Loucy (cell line): ENCODE results near the gene EVC.

Experiments used
- H2AFZ ChIP-seq: fragments of 200-600 bp; sonication (generic); 2 replicates; pipeline ENCODE4 v1.6.0; 2016; ENCODE audit warnings: antibody characterized with exemption, mild to moderate bottlenecking, low read length, moderate library complexity
- H3F3A ChIP-seq: fragments of 200-600 bp; 2 replicates; pipeline ENCODE4 v1.6.0; 2016; ENCODE audit warnings: antibody characterized with exemption, low read depth, mild to moderate bottlenecking
- H3K27me3 ChIP-seq: fragments of 200-600 bp; sonication (generic); 2 replicates; pipeline ENCODE4 v1.6.1; 2014; ENCODE audit warnings: low read length, mild to moderate bottlenecking; ENCODE audit not compliant: insufficient read depth, poor library complexity, severe bottlenecking
- H3K36me3 ChIP-seq: fragments of 200-600 bp; sonication (generic); 2 replicates; pipeline ENCODE4 v1.6.1; 2016; ENCODE audit warnings: low read length; ENCODE audit not compliant: insufficient read depth
- H3K4me1 ChIP-seq: fragments of 200-600 bp; sonication (generic); 2 replicates; pipeline ENCODE4 v1.5.1; 2014; ENCODE audit warnings: low read length, mild to moderate bottlenecking; ENCODE audit not compliant: insufficient read depth, poor library complexity, severe bottlenecking
- H3K4me2 ChIP-seq: fragments of 200-600 bp; sonication (generic); 2 replicates; pipeline ENCODE4 v1.6.0; 2014; ENCODE audit warnings: antibody characterized with exemption, low read length, low read depth, mild to moderate bottlenecking; ENCODE audit not compliant: poor library complexity, severe bottlenecking
- H3K4me3 ChIP-seq: fragments of 200-600 bp; sonication (generic); 2 replicates; pipeline ENCODE4 v1.5.1; 2014; ENCODE audit warnings: low read length, mild to moderate bottlenecking, mixed read lengths; ENCODE audit not compliant: poor library complexity, severe bottlenecking
- H3K79me2 ChIP-seq: fragments of 200-600 bp; sonication (generic); 2 replicates; pipeline ENCODE4 v1.6.1; 2014; ENCODE audit warnings: low read length; ENCODE audit not compliant: insufficient read depth
- H3K9ac ChIP-seq: fragments of 200-600 bp; sonication (generic); 2 replicates; pipeline ENCODE4 v1.6.0; 2014; ENCODE audit warnings: mild to moderate bottlenecking, low read depth, low read length, moderate library complexity; ENCODE audit not compliant: poor library complexity, severe bottlenecking
- H3K9me2 ChIP-seq: fragments of 200-600 bp; sonication (generic); replicated peaks from 2 replicates; pipeline ENCODE4 v1.6.1; 2016; ENCODE audit warnings: low read depth, low read length, mixed read lengths
- H3K9me3 ChIP-seq: fragments of 200-600 bp; sonication (generic); 2 replicates; pipeline ENCODE4 v1.6.1; 2014; ENCODE audit warnings: mild to moderate bottlenecking, antibody characterized with exemption, low read length, low read depth; ENCODE audit not compliant: insufficient read depth
- H4K20me1 ChIP-seq: fragments of 200-600 bp; sonication (generic); 2 replicates; pipeline ENCODE4 v1.6.0; 2014; ENCODE audit warnings: antibody characterized with exemption, low read length, mild to moderate bottlenecking; ENCODE audit not compliant: insufficient read depth, poor library complexity, severe bottlenecking
- CTCF ChIP-seq: fragments of 200-600 bp; sonication (generic); conservative IDR thresholded peaks from 2 replicates; pipeline ENCODE4 v1.5.1; 2014; ENCODE audit warnings: mild to moderate bottlenecking, antibody characterized with exemption, low read length
- EZH2phosphoT487 ChIP-seq: fragments of 200-600 bp; IDR thresholded peaks from 2 replicates; pipeline ENCODE4 v1.6.1; 2018; ENCODE audit warnings: antibody characterized with exemption, mild to moderate bottlenecking, moderate library complexity, borderline replicate concordance

Gene EVC

GRCh38 chr4:5781691-5782090, 70.7 kb downstream of the EVC start:
- Histone ChIP-seq H3K36me3 (no peaks in the 10 kb centered on the region), H4K20me1 (no peaks in the 10 kb centered on the region), H3K9me2 (no peaks in the 10 kb centered on the region), H3K4me3 (no peak overlapping the region), H3K9me3 (peaks cover 4% of the 10 kb centered on the region; the same call in 1 of the 2 replicates), H3K4me1 (no peaks in the 10 kb centered on the region), H3K9ac (no peak overlapping the region), H2AFZ (no peak overlapping the region), H3K79me2 (no peaks in the 10 kb centered on the region), H3F3A (no peaks in the 10 kb centered on the region), H3K27me3 (no peaks in the 10 kb centered on the region), H3K4me2 (no peak overlapping the region)
- TF ChIP-seq EZH2phosphoT487 (no peak), CTCF (no peak)

GRCh38 chr4:5782829-5783476, 72.0 kb downstream of the EVC start:
- Histone ChIP-seq H3K36me3 (no peaks in the 10 kb centered on the region), H3K9ac (no peak overlapping the region), H3K27me3 (no peaks in the 10 kb centered on the region), H3K9me3 (no peaks in the 10 kb centered on the region; the same call in 1 of the 2 replicates), H3K4me3 (no peak overlapping the region), H3K4me1 (no peaks in the 10 kb centered on the region), H3F3A (no peaks in the 10 kb centered on the region), H3K4me2 (no peak overlapping the region), H4K20me1 (no peaks in the 10 kb centered on the region), H2AFZ (no peak overlapping the region), H3K9me2 (no peaks in the 10 kb centered on the region), H3K79me2 (no peaks in the 10 kb centered on the region)
- TF ChIP-seq EZH2phosphoT487, result no peak
- TF ChIP-seq CTCF, result no peak

GRCh38 chr4:5783486-5783885, 72.5 kb downstream of the EVC start:
- TF ChIP-seq CTCF (no peak), EZH2phosphoT487 (no peak)
- Histone ChIP-seq H2AFZ (no peak overlapping the region), H3K4me3 (no peak overlapping the region), H3K9me2 (no peaks in the 10 kb centered on the region), H3K9ac (no peak overlapping the region), H4K20me1 (no peaks in the 10 kb centered on the region), H3K9me3 (no peaks in the 10 kb centered on the region; the same call in 1 of the 2 replicates), H3K4me1 (no peaks in the 10 kb centered on the region), H3K27me3 (no peaks in the 10 kb centered on the region), H3K79me2 (no peaks in the 10 kb centered on the region), H3F3A (no peaks in the 10 kb centered on the region), H3K36me3 (no peaks in the 10 kb centered on the region), H3K4me2 (no peak overlapping the region)
